Endometrial microvascular endothelial cells (primary cell): ENCODE measurements around the gene TIAM1. TPM values are rescaled to one million over a fixed set of nuclear protein-coding genes. Genes with fewer than 3 reads are reported as not detected.
"Not testable (repeated sequence)": the region's sequence is repeated elsewhere in the genome, so short reads cannot be mapped to it uniquely, and the experiment has no call there.

Experiments
- in situ Hi-C: cut with HindIII; loops from 2 replicates; pipeline ENCODE4 v1.10.0; 2017; ENCODE audit warnings: low sequenced_read_pairs, low pct_unique_long_range_greater_than_20kb; ENCODE audit errors: inconsistent ontology term
- total RNA-seq: library from RNA; depleted of rRNA; stranded (reverse); fragments of >200 nt; gene quantifications from one replicate; pipeline ENCODE4 v1.2.3, GENCODE V29; 2015; ENCODE audit errors: inconsistent ontology term

Gene TIAM1
- total RNA-seq, 1 donor from 2014 or later, result 4.5 TPM

DNA sequence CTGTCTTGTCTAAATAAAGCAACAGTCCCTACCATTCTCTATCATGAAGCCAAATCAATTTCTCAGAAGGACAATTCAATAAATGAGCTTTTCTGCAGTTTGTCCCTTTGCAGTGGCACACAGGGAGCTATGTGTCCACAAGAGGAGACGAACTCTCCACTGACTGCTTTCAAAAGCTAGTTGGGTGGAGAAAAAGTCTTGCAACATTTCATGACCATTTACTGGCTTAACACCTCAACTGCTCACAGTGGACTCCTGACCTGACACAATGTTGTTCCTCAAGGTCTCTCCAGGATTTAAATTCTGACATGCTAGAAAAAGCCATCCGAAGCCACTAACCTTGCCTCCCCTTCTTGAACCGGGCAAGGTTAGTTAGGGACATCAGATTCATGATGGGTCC, 111.7 kb downstream of the TIAM1 start:
- in situ Hi-C loops, result no loop called here

DNA sequence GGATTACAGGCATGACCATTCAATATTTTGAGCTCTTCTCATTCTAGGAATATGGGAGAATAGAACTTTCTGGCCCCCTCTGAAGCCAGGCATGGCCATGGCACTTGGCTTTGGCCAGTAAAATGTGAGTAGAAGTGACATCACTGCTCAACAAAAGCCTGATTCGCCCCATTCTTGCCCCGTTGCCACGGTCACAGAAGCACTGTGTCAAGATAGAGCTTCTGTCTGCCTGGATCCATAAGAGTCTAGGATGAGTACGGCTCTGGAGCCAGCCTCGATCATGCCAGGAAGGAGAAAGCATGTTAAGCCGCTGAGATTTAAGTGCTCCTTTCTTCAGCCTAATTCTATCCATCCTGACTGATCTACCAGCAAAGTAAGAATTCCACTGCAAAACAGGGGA, 113.1 kb downstream of the TIAM1 start:
- in situ Hi-C loops, result no loop called here

DNA sequence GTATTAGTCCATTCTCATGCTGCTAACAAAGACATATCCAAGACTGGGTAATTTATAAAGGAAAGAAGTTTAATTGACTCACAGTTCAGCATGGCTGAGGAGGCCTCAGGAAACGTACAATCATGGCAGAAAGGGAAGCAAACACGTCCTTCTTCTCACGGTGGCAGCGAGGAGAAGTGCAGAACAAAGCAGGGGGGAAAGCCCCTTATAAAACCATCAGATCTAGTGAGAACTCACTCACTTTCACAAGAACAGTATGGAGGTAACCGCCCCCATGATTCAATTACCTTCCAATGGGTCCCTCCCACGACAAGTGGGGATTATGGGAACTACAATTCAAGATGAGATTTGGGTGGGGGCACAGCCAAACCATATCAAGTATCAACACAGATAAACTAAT, 115.3 kb downstream of the TIAM1 start:
- in situ Hi-C loops, result not testable (repeated sequence)

DNA sequence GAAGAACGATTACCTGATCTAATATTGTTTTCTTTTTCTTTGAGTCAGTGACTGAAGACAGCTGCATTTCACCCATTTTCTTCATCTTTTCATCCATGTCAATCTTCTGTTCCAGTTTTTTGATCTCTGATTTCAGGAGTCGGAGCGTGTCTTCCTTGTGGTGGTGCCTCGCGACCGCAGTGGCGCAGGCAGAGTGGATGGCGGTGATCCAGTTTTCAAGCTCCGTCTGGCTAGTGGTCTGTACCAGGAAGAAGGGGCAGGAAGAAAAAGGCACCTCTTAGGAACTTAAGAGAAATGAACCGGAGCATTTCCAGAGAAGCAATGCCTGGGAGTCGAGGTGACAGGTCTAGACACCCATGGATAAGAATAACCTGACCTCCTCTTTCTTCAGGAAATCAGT, 118.3 kb downstream of the TIAM1 start:
- in situ Hi-C loops, result no loop called here

DNA sequence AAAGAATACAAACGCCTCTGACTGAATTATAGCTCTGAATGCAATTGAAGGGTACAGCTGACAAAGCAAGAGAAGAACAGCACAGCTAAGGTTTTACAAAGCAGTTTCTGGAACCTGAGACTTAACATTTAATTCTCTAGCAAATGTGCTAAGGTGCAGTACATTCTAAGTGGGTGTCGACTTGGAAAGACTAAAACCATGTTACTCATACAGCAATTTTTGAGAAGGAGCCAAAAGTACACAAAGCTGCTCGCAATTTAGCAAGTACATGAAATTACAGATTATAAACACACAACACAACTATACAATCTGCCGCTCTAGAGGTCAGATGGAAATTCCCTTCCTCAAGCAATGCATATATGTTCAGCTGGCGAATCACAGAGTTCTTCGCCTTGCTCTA, 121.9 kb downstream of the TIAM1 start:
- in situ Hi-C loops, result no loop called here

DNA sequence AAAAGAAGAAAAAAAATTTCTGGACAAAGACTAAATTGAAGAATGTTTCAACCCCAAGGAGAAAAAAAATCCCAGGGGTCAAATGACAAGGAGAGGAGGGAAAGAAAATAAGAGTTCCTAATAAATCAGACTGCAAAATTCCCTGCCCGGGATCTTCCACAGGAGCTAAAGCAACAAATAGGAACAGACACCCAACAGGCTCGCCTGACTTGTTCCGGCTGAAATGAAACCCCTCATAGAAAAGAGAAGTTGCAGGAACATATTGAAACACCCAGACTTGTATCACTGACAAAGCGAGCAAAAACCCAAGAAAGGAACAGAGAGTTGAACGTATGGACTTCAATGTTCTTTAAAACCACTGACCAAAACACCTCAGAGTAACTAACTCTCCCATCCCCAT, 123.0 kb downstream of the TIAM1 start:
- in situ Hi-C loops, result no loop called here

DNA sequence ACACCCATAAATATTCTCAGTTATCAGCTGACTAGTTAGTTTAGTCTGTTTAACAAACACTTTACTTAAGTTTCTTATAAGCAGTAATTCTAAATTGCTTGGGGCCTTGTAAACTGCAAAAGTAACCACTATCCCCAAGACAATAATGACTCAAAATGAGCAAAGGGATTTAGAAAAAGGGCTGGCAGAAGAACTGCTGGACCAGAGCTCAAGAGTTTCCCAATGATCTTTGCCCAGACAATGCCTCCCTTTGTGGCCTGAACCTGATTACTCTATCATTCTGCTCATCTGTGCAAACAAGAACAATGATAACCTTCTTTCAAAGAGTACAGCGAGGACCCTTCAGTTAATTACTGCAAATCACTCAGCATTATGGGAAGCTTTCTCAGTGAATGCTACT, 123.5 kb downstream of the TIAM1 start:
- in situ Hi-C loops, result no loop called here

DNA sequence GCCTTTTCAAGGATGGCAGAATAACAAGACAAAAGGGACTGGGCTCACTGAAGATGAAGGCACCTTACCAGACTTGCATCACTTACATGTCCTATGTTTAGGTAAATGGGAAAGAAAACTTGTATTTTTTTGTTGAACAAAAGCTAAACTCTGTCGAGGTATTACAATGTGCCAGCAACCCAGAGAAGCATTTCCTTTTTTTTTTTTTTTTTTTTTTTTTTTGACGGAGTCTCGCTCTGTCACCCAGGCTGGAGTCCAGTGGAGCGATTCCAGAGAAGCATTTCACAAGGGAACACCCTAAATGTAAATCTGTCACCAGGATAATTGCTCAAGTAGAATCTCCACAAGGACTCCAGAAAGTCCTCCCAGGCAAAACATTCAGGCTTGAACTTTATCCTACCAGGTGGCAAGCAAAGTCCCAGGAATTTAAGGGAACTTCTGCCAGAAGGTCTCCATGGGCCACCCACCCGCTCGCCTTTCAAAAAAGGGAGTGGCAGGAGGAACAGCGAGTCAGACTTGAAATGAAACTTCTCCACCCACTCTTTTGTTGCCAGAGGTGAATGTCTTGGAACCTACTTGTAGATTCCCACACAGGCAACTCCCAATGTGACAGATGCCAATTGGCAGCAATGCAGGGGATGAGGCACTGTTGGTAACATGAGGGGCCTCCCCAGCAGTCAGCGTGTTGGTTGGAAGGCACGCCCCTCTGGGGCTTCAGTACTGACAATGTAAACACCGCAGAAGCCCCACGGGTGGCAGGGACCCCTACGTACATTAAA, 125.0 kb downstream of the TIAM1 start:
- in situ Hi-C loops, result no loop called here

DNA sequence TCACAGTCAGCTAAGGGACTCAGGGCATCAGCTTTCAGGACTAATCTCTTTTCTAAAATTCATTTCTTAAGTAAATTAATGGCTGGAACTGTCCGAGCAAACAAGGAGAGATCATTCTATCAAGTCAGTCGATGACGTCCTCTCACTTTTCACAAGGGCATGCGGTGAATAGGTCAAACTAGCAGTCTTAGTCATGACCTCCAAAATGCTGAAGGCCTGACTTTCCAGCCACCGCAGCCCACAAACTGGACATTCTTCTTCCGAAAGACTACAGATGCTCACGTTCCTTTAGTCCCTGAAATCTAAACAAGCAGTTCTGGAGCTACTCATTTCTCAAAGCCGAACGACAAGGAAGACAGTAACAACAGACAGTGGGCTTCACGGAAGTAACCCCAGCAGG, 127.9 kb downstream of the TIAM1 start:
- in situ Hi-C loops, result no loop called here

DNA sequence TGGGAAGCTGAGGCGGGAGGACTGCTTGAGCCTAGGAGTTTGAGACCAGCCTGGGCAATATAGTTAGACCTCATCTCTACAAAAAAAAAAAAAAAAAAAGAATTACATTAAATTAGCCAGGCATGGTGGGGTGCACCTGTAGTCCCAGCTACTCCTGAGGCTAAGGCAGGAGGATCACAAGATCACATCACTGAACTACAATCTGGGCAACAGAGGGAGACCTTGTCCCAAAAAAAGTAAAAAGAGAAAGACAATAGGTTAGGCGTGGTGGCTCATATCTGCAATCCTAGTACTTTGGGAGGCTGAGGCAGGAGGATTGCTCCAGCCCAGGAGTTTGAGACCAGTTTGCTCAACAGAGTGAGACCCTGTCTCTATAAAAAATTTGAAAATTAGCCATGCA, 130.3 kb downstream of the TIAM1 start:
- in situ Hi-C loops, result no loop called here

DNA sequence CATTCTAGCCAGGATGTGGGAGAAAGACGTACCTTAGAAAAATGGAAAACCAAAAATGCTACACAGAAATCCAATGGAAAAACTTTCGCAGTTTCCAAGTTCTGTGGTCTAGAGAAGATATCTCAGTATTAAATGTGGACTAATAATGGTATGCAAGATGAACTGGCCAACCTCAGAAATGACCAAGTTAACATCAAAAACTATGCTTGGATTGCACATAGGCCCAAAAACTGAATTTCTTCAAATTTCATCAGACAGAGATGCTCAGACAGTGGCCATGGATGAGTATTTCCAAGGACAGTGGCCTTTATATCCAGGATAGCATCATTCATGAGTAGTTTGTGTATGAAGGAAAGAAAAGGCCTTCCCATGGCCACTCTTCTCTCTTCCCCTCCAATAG, 132.2 kb downstream of the TIAM1 start:
- in situ Hi-C loops, result no loop called here

DNA sequence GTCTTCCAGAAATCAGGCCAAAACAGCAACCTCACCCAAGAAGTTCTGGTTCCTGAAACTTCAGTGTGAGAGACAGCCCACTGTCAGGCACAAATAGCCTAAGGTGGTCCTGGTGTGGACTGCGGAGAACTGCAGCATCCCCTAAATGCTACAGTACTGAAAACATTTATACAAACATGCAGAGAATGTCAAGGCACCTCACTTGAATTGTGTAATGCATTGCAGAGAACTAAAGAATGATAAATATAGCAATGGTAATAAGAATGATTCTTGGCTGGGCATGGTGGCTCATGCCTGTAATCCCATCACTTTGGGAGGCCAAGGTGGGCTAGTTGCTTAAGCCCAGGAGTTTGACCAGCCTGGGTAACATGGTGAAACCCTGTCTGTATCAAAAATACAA, 138.6 kb downstream of the TIAM1 start:
- in situ Hi-C loops, result no loop called here

DNA sequence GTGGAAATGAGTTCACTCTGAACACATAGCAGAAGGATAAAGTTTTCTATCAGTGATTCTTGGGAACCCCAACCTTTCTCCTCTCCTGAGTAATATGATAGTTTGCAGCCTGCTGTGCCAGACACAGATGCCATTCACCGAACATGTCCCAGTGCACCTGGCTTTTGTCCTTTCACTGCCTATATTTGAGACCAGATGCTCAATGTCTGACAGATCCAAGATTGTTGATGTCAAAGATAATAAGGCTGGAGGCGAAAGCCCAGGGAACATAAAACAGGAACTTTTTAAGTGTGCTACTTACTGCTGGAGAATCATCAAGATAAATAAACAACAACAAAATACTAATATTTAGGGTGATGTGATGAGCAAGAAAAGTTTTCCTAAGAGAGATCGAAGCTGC, 139.3 kb downstream of the TIAM1 start:
- in situ Hi-C loops, result no loop called here

DNA sequence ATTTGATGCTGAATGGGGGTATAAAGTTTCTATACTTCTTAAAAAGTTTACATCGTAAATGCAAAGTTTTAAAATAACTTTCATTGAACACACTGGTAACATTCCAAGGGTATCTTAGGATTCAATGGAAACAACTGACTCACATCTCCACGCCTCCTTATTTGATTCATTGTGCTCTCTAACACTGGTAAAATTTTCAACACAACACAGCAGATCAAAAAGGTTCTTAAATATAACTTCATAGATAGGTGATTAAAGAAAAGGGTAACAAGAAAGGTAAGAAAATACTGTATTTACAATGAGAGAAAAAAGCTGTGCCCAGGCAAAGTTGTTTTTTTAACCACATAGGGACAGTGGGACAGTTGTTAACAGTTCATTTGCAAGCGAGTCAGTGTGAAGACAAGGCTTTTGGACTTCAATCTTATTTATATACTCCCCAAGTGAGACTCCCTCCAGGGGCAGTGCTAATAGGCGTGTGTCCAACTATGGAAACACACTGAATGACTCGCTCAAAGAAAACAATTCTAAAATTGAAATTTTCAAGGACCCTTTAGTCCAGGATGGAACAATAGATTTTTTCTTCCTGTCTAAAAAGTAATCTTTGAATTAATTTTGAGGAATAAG, 140.5 kb downstream of the TIAM1 start:
- in situ Hi-C loops, result no loop called here

DNA sequence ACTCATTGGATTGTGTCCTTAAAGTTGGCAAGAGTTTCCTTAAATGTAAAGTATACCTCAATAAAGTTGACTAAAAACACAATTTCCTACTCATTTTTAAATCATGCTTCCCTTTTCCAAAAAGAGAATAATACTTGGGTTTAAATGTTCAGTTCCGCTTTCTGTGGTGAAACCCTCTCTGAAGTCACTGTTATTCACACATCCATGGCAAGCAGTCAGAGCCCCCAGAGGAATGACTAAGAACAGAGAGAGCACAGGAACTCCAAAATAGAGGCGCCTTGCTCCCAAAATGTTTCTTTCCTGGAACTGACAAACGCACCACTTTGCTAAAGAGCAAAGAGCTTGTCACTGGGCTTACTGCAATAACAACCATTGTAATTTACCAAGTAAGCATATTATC, 142.5 kb downstream of the TIAM1 start:
- in situ Hi-C loops, result no loop called here

DNA sequence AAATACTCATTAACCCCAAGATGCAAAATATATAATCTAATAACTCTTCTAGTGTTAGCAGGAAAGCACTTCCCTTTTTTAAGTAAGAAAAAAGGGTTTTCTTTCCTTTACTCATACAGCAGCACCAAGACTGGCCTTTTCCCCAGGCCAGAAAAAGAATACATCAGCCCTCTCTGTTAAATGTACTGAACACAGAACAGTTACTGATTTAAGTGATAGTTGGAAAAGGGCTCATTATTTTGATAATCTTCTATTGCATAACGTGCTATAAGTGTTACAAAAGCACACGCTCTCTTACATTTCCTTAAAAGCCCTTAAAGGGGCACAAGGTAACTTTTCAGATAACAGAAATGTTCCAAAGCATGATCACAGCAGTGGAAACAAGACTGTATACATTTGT, 142.9 kb downstream of the TIAM1 start:
- in situ Hi-C loops, result no loop called here

DNA sequence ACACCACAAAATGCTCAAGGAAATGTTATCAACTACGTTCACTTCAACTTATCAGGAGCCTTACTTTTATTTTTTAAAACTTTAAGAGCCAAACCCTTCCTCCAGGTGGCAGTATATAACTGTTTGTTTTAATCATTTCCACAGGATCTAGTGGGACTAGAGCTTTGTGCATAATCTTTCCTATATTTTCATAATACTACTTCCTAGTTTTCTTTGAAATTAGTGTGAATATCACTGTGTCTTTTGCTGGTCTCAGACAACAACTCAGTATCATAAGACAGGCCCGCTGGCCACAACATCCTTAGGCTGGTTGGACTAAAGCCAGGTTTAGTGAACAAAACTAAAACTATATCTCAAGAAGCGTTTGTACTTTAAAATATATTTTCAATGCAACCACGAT, 145.5 kb downstream of the TIAM1 start:
- in situ Hi-C loops, result no loop called here

DNA sequence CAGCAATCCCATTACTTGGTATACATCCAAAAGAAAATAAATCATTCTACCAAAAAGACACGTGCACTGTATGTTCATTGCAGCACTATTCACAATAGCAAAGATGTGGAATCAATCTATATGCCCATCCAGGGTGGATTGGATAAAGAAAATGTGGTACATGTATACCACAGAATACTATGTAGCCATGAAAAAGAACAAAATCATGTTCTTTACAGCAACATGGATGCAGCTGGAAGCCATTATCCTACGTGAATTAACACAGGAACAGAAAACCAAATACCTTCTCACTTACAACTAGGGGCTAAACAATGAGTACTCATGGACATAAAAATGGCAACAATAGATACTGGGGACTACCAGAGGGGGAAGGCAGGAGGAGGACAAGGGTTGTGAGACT, 147.3 kb downstream of the TIAM1 start:
- in situ Hi-C loops, result no loop called here

DNA sequence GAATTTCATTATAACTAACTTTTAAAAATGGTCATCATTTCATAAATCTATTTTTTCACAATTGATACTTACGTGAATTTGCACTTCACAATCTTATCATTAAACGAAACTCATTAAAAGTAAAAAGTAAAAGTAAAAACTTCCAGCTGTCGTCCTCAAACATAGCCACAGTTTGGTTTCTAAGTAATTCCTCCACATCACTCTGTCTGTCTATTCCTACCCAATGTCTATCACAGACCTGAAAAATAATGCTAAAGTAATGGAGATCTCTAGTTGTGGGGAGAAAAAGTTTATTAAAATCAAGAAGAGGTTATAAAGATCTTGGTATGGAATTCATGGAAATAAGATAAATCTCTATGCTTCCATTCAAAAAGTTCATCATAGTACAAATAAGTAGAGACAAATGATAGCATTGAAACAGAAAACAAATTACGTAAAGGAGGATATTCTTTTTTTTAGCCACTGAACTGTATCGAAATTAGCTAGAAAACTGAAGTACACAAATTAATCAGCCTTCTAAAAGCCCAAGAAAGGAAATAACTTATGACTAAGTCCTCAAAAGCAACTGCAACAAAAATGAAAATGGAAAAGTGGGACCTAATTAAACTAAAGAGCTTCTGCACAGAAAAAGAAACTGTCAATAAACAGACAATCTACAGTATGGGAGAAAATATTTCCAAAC, 148.6 kb downstream of the TIAM1 start:
- in situ Hi-C loops, result no loop called here
